GM20000 (cell line): ENCODE measurements around the gene SLC12A2.
A peak's percentile ranks its signal among the peaks of the same experiment; 100 is the strongest.

Source experiments
- DNase-seq: peaks from one replicate; pipeline ENCODE4 v3.0.0; 2012; ENCODE audit warnings: low spot score
- TF ChIP-seq, protein P1 (sequence below): IDR thresholded peaks from 2 replicates; pipeline ENCODE4 v1.5.1; 2012; ENCODE audit warnings: mild to moderate bottlenecking, control low read depth; ENCODE audit errors: extremely low read depth, missing control alignments

Gene SLC12A2

GRCh38 chr5:128202320-128202719 is 118.8 kb downstream of the SLC12A2 start:
- TF ChIP-seq, protein P1, sequence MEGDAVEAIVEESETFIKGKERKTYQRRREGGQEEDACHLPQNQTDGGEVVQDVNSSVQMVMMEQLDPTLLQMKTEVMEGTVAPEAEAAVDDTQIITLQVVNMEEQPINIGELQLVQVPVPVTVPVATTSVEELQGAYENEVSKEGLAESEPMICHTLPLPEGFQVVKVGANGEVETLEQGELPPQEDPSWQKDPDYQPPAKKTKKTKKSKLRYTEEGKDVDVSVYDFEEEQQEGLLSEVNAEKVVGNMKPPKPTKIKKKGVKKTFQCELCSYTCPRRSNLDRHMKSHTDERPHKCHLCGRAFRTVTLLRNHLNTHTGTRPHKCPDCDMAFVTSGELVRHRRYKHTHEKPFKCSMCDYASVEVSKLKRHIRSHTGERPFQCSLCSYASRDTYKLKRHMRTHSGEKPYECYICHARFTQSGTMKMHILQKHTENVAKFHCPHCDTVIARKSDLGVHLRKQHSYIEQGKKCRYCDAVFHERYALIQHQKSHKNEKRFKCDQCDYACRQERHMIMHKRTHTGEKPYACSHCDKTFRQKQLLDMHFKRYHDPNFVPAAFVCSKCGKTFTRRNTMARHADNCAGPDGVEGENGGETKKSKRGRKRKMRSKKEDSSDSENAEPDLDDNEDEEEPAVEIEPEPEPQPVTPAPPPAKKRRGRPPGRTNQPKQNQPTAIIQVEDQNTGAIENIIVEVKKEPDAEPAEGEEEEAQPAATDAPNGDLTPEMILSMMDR = no peak
- no peak for DNase-seq

- DNase-seq = no peak
- TF ChIP-seq, protein P1 = no peak
Observed at GRCh38 chr5:128208436-128208835, 124.9 kb downstream of the SLC12A2 start.

GRCh38 chr5:128212191-128212806 is 128.7 kb downstream of the SLC12A2 start:
- TF ChIP-seq, protein P1 = no peak
- DNase-seq = no peak

GRCh38 chr5:128213340-128213739 is 129.8 kb downstream of the SLC12A2 start:
- DNase-seq = peak; percentile 37
- TF ChIP-seq, protein P1 = peak; percentile 53

- DNase-seq = no peak
- TF ChIP-seq, protein P1 = no peak
Observed at GRCh38 chr5:128213833-128214232, 130.3 kb downstream of the SLC12A2 start.

DNA sequence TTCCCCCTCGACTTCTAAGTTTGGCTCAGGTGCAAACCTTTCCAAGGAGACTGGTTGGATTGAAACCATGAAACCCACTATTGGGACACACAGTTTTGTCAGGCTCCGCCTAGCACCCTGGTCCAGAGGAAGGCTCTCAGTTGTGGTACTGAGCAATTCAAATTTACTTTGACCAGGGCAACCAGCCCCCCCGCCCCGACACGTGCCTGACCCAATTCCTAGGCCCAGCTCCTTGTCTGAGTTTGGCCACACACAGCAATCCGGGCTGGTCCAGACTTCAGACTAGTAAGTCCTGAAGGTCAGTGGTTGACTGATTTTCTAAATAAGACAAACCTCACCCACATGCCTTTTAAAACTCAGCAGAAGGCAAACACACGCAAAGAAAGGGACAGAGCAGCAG is 132.7 kb downstream of the SLC12A2 start:
- no peak for DNase-seq
- TF ChIP-seq, protein P1 = no peak

DNA sequence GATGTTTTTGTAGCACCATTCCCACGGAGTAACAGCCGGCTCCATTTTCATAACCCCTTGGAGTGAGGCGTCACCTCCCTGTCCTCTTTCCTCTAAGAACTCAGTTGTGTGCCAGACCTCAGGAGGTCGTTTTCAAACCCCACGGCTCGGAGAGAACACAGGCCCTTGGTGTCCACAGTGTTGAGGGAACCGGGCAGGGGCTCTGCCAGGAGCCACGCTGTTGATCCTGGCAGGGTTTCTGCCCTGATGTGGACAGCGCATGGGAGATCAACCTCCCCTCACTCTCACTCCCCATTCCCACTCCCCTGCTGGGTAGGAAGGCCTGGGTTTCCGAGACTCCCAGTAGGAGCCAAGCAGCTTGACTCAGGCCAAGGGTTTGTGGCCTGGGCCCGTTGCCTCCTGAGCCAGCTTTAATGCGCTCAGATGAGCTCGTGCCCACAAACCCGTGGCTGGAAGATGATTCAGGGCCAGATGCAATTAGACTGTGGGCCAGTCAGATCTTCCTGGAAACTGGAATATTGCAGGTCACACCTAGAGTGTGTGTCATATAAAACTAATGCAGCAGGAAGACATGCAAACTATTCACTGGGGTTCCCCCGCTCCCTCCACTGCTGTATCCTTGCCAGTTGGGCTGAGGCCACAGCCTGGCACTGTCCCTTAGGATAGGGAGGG is 133.4 kb downstream of the SLC12A2 start:
- TF ChIP-seq, protein P1 = no peak

More for the DNA sequence above, 133.4 kb downstream of the SLC12A2 start:
- no peak for DNase-seq
